ENCODE data around the gene PI4K2B.
"Not testable (repeated sequence)": the region's sequence is repeated elsewhere in the genome, so short reads cannot be mapped to it uniquely, and the experiment has no call there.

The PI4K2B gene

DNA sequence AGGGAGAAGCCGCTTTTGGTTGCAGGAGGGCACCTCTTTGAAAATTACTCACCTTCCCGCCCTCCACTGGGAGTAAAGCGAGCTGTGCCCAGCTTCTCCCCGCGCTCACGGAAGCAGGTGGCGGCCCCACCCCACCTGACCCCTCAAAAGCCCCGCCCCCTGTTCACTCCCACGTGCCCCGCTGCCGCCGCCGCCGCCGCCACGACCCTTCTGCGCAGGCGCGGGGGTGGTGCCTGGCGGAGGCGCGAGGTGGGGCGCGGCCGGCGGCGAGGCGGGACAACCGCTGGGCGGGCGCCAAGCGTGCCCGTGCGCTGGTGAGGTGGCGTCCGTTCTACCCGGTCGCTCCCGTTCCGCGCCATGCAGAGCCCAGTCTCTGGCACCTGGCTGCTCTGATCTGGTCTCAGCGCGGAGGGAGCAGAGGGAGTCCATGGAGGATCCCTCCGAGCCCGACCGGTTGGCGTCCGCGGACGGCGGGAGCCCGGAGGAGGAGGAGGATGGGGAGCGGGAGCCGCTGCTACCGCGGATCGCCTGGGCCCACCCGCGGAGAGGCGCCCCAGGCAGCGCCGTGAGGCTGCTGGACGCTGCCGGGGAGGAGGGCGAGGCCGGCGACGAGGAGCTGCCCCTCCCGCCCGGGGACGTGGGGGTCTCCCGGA, at the start of gene PI4K2B:
Gene PI4K2B (plus strand): TSS at position 297 of the 653 bp plus-strand sequence. CDS start 131 bp downstream, at position 428.
- DNase-seq, result peak; percentile 84

DNA sequence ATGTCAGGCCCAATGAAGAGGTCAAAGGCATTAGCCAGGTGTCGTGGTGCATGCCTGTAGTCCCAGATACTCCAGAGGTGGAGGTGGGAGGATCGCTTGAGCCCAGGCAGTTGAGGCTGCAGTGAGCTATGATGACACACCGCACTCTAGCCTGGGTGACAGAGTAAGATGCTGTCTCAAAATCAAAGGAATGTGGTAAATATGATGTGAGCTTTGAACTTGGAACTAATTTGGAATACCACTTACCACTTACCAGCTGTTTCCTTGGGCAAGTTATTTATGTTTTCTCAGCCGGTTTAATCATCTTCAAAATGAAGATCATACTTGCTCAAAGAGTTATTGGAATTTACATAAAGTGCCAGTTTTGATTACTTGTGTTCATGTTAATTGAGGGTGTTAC, 49.8 kb upstream of the PI4K2B start:
- DNase-seq, result no peak

DNA sequence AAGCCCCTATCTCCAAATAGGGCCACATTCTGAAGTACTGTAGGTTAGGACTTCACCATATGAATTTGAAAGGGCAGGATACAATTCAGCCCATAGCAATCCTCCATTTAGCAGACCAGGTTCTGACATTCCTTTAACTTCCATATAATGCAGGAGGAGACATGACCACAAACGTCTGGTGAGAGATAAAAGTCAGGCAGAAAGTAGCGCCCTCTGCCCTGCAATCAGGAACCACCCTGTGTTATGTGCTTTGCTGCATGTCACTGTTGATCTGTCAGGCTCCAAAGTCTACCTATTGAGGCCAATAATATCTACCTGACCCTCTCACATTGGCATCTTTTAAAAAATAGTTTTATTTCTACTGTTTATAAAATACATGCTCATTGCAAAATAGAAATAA, 43.4 kb upstream of the PI4K2B start:
- DNase-seq, result no peak

DNA sequence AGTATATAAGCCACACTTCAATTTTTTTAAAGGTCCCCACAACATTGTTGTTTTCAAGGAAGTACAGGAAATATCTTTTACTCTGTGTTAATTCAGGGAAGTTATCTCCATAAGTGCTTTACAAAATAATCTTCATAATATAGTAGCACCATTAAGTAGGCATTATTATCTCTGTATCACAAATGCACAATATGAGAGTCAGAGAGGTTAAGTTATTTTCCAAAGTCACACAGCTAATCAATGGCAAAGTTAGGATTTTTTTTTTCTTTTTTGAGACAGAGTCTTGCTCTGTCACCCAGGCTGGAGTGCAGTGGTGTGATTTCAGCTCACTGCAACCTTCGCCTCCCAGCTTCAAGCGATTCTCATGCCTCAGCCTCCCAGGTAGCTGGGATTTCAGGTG, 35.1 kb upstream of the PI4K2B start:
- DNase-seq, result no peak

DNA sequence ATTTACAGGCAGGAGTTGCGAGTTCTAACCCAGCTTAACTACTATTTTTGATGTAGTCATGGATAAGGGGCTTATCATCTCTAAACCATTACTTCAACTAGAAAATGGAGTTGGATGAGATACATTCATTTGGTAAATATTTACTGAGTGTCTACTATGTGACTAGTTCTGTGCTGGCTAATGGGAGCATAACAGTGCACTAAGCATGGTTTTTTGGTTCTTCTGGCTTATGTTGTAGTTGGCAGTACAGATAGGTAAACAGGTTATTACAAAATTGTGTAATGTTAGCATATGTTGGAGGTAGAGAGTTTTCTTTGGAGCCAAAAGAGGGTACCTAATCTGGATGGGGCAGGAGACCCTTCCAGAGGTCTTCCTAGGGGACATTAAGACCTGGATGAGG, 25.8 kb upstream of the PI4K2B start:
- DNase-seq, result no peak

DNA sequence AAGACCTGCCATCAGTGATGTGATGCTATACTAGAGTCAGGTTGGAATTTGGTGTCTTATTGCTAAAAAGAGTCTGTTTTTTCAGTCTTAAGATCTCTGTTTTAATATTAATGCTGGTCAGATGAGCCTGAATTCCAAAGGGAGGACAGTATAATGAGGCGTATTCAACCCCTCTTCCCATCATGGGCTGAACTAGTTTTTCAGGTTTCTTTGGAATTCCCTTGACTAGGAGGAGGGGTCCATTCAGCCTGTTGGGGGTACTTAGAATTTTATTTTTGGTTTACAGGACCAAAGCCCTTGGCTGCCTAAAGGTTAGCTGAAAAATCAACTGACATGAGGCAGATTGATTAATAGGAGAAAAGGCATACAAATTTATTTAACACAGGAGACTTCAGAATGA, 24.1 kb upstream of the PI4K2B start:
- no peak for DNase-seq

DNA sequence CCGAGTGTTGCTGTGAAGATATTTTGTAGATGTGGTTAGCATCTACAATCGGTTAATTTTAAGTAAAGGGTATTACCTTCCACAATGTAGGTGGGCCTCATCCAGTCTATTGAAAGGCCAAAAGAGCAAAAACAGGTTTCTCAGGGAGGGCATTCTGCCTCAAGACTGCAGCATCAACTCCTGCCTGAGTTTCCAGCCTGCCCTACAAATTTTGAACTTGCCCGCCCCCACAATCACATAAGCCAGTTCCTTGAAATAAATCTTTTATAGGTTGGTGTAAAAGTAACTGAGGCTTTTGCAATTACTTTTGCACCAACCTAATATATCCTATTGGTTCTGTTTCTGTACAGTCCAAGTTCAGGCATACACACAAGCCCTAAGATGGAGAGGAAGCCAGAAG, 22.1 kb upstream of the PI4K2B start:
- DNase-seq, result no peak

DNA sequence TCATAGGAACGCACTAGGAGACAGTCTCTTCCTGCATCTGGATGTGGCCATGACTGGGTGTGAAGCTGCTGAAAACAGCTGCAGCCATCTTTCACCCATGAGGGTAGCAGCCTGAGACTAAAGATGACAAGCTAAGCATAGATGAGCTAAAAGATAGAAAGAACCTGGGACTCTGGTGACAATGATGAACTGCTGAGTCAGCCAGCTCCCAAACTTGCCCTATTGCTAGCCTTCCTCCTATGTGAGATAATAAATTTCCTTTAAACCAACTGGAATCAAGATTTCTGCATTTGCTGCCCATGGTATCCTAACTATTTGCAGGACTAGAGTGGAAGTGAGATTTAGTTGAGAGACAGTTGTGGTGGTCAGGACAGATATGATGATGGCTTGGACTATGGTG, 21.0 kb upstream of the PI4K2B start:
- DNase-seq, result no peak

DNA sequence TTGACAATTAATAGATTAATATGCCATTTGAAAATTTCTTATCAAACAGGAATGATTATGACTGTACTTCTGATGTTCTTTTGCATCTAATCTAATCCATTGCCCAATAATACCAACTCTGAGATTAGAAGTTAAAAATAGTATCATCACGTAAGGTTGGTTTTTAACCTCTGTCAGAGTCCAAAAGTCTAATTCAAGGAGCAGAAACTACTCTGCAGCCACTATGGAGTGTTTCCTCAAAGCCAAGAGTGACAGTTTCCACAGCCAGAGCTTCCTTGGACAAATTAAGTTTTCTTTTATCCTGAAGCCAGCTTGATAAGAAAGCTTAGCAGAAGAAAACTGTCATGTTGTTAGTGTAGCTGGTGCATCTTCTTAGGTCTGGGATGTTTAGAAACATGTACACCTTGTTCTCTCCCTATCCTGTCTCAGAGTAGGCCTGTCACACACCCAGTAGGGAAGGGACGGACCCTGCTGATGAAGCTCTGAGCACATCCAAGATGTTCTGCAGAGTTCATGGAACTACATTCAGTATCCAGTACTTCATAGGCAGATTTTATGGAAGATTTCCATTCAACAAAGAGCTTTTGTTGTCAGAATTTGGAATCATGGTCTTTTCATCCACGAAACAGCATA, 20.4 kb upstream of the PI4K2B start:
- DNase-seq, result no peak

DNA sequence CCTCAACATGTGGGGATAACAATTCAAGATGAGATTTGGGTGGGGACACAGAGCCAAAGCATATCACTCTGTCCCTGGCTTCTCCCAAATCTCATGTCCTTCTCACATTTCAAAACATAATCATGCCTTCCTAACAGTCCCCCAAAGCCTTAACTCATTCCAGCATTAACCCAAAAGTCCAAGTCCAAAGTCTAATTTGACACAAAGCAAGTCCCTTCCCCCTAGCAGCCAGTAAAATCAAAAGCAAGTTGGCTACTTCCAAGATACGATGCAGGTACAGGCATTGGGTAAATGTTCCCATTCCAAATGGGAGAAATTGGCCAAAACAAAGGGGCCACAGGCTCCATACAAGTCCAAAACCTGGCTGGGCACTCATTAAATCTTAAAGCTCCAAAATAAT, 19.1 kb upstream of the PI4K2B start:
- DNase-seq, result not testable (repeated sequence)

DNA sequence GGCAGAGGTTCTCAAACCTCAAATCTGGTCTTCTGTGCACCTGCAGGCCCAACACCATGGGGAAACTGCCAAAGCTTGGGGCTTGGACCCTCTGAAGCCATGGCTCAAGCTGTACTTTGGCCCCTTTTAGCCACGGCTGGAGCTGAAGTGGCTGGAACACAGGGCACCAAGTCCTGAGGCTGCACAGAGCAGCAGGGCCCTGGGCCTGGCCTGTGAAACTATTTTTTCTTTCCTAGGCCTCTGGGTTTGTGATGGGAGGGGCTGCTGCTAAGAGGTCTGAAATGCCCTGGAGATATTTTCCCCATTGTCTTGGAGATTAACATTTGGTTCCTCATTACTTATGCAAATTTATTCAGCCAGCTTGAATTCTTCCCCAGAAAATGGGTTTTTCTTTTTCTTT, 18.3 kb upstream of the PI4K2B start:
- no peak for DNase-seq

DNA sequence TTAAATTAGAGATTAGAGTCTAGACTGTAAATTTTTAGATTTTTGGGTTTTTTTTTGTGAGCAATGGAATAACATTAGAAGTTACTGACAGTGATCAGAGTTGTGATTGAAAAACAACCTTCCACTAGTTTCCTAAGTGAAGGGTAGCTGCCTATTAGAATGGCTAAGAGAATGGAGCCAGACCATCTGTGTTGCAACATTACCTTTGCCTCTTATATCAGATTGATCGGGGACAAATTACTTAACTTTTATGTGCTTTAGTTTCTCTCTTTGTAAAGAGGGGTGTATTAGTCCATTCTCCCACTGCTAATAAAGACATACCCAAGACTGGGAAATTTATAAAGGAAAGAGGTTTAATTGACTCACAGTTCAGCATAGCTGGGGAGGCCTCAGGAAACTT, 12.5 kb upstream of the PI4K2B start:
- DNase-seq, result no peak

DNA sequence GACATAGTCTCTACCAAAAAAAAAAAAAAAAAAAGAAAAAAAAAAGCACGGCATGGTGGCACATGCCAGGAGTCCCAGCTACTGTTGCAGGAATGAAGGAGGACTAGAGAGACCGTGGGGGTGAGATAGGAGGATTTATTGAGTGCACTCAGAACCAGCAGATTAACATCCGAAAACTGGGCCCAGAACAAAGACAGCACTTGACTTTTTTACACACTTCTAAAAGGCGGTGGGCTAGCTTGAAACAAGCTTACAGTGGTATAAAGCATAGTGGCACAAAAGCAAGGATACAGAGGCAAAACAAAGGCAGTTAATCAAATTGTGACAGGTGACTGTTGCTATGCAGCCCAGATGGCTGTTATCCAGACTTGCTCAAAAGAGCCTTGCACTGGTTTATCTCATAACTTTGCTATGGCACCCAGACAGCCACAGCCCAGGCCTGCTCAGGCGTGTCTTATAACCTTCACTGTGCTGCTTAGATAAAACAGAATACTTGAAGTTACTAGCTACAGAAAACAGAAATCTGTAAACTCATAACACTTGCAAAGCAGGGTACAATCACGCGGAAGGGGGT, 9.9 kb upstream of the PI4K2B start:
- DNase-seq, result peak; percentile 31

DNA sequence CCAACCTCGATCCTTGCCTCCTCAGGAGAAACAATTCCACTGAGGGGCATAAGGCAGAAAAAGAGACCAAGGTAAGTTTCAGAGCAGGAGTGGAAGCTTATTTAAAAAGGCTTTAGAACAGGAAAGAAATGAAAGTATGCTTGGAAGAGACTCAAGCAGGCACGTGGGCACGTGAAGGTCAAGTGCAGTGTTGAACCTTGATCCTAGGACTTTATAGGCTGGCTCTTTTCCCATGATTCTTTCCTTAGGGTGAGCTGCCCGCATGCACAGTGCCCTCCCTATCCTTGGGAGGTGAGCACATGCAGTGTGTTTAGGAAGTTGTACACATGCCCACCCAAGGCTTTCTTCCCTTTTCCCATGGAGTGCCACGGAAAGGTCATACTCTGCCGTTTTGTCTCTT, 4.0 kb upstream of the PI4K2B start:
- DNase-seq, result no peak

DNA sequence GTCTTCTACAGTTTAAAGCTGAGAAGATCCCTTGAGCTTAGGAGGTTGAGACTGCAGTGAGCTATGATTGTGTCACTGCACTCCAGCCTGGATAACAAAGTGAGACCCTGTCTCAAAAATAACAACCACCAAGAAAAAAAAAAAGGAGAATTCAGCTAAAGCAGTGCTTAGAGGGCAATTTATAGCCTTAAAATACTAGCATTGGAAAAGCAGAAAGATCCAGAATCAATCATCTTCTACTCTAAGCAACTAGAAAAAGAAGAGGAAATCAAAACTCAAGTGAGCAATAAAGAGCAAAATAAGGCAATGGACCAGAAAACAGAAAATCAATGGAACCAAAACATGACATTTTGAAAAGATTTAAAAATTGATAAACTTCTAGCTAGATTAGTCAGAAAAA, 639 bp upstream of the PI4K2B start:
- DNase-seq, result no peak

DNA sequence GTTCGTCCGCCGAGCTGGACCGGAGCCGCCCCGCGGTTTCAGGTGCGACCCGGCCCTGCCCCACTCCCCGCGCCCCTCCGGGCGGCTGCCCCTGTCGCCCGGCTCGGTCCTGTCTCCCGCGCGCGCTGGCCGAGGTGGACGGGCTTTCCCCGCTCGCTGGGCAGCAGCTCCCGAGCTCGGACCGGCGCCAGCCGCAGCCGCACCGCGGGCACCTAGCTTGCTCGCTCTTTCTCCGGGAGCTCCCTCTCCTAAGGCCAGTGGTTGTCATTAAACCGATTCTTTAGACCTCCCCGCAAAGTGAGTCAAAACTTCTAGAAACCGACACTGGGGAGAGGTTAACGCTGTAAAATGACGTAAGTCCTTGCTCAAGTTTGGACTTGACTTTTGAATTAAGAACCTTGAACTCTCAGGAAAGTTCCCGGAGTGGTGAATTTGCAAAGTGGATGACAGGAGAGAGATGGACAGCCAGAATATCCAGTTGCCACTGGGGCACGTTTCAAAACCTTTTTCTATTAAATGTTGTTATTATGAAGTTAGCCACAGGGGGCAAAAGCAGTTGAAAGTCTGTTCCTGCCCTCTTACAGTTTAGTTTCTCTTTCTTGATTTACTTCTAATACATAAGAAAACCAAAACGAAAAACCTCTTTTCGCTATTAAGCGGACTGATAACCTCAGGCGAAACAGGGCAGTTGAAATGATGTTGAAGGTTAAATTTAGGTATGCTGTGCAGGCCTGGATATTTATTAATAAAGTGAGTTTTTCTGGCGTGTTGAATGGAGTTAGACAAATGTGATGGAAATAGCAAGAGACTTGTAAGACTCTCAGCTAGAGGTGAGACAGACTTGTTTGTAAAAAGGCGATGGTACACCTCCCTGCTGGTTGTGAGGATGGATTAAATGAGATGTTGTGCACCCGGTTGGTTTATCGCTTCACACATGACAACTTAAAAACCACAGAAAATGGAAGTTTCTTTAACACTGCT, 847 bp downstream of the PI4K2B start:
- peak; percentile 77 for DNase-seq

DNA sequence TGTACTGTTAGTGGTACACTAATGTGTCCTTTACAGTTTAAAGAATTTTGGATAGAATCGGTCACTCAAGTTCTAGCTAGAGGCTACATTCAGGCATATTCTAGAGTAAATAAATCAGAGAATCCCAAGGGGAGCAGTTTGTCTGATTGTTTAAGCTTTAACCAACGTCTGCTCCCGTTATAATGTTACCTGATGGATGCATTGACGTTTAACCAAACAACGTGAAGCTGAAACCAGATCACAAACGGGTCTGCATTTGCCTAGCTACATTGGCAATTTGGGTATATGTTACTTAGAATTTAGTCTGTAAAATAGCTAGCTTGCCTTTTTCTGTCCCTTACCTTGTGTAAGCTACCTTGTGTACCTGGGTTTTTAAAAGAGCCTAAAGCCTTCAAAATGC, 1.6 kb downstream of the PI4K2B start:
- no peak for DNase-seq

DNA sequence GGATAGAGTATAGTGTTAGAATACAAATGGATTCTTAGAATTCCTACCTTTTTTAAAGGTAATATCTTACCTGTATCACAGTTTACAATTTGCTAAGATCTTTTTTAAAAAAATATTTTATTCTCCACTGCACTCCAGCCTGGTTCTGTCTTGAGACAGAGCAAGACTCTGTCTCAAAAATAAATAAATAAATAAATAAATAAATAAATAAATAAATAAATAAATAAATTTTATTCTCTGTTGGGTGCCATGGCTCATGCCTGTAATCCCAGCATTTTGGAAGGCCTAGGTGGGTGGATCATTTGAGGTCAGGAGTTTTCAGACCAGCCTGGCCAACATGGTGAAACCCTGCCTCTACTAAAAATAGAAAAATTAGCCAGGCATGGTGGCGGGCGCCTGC, 2.2 kb downstream of the PI4K2B start:
- not testable (repeated sequence) for DNase-seq

DNA sequence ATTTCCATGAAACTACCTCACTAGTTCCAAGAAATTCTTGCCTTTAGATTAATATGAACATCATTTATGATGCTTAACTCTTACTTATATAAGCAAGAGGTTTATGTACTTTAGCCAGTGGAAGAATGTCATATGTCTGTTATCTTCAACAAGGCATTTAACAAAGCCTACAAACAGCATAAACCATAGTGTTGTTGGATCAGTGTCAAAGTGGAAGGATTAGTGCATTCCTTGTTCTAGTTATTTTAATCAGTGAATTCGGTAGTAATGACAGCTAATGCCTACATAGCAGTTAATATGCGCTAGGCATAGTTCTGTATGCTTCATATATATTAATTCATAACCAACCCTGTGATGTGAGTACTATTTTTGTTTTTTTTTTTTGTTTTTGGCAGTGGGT, 3.1 kb downstream of the PI4K2B start:
- DNase-seq, result no peak

DNA sequence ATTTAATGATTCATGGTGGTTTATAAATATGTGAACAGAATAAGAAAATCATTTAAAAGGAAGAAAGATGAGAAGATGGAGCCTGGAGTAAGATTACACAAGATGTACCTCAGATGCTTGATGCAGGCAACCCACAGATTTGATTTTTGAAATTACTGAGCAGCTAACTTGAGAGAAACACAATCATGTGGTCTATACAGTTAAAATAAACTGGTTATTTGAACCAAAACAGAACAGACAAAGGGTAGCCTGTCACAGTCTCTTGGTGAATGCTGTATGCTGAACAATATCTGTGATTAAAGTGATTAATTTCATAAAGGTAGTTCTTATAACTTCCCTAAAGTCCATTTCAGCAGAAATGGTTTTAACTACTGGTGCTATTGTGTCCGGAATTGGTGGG, 4.2 kb downstream of the PI4K2B start:
- DNase-seq, result no peak

DNA sequence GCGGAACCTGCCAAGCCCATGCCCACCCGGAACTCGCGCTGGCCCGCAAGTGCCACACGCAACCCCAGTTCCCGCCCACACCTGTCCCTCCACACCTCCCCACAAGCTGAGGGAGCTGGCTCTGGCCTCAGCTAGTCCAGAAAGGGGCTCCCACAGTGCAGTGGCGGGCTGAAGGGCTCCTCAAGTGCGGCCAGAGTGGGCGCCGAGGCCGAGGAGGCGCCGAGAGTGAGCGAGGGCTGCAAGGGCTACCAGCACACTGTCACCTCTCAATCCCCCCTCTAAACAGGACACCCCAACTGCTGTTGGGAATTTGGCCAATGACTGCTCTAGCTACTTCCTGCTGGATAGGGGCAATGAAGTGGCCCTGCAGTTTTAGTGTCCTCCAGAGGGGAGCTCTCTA, 5.7 kb downstream of the PI4K2B start:
- DNase-seq, result not testable (repeated sequence)

DNA sequence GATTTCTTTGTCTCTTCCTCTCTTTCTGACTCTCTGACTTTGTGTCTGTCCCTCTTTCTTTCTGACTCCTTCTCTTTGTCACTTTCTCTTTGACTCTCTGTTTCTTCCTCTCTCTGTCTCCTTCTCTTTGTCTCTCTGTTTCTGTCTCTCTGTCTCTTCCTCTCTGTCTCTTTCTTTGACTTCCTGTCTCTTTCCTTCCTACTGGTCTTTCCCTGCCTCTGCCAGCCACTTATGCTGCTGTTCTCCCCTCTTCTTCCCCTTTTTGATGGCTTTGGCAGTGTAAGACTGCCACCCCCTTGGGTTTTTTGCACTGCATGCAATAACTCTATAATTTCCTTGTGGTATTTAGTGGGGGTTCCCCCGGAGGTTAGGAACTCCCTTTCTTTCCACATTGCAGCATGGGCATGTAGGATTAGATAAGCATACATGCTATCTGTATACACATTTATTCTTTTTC, 6.9 kb downstream of the PI4K2B start:
- DNase-seq, result not testable (repeated sequence)

DNA sequence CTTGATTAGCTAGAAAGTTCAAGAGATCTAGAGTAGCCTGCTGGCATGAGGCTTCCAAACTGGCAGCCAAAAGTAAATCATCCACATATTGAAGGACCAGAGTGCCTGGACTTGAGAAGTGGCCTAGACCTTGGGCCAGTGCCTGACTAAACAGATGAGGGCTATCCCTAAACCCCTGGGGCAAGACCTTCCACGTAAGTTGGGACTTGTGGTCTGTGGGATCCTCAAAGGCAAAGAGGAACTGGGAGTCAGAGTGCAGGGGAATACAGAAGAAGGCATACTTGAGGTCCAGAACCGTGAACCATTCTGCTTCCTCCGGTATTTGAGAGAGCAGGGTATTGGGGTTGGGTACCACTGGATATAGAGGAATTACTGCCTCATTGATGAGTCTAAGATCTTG, 8.4 kb downstream of the PI4K2B start:
- not testable (repeated sequence) for DNase-seq
